GM21528 (cell line): ENCODE data around the gene XYLT1.
A peak's percentile ranks its signal among the peaks of the same experiment; 100 is the strongest.

Experiments used
- ATAC-seq: cut with Tn5 transposase; IDR thresholded peaks from one replicate; pipeline ENCODE4 v1.9.1; 2021; ENCODE audit warnings: mild to moderate bottlenecking, moderate library complexity; ENCODE audit not compliant: unreplicated experiment, low FRiP score

Gene XYLT1

DNA sequence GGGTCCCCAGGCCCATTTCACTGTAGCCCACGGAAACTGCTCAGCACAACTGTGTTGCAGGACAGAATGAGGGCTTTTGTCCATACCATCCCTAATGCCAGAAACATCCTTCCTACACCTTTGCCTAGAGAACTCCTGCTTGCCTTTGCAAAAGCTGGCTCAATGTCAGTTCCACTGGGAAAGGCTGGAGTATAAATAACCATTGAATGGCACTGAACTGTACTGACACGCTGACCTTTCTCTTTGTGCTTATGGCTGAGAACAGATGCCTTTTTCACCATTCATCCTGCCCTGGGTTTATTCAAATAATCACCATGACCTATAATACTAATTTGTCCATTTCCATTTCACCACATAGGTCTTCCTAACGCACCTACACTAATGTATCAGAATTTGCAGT is 300.3 kb downstream of the XYLT1 start:
- ATAC-seq = no peak

DNA sequence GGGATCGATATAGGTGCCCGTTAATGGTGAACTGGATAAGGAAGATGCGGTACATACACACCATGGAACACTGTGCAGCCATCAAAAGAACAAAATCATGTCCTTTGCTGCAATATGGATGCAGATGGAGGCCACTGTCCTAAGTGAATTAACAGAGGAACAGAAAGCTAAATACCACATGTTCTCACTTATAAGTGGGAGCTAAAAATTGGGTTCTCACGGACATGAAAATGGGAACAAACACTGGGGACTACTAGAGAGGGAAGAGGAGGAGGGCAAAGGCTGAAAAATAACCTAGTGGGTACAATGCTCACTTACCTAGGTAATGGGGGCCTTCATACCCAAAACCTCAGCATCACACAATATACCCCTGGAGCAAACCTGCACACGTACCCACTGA is 302.6 kb downstream of the XYLT1 start:
- ATAC-seq = no peak

- ATAC-seq = no peak
These were observed 304.7 kb downstream of the XYLT1 start for GRCh38 chr16:17166095-17166494.

DNA sequence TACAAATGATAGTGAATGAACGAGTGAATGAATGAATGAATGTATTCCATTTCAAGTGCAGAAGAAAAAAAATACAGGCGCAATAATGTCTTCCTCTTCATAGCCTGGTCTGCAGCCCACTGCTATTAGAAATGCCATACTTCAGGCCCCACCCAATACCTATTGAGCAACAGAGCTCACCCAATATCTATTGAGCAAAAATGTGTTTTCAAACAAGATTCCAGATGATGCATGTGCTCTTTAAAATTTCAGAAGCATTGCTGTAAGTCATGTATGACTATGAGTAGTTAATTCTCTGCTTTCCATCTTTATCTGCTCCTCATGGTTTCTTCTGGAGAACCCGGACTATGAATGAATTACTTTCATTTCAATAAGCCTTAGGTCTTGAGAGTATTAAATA is 308.2 kb downstream of the XYLT1 start:
- ATAC-seq = no peak

GRCh38 chr16:17160920-17161431 is 309.8 kb downstream of the XYLT1 start:
- no peak for ATAC-seq

DNA sequence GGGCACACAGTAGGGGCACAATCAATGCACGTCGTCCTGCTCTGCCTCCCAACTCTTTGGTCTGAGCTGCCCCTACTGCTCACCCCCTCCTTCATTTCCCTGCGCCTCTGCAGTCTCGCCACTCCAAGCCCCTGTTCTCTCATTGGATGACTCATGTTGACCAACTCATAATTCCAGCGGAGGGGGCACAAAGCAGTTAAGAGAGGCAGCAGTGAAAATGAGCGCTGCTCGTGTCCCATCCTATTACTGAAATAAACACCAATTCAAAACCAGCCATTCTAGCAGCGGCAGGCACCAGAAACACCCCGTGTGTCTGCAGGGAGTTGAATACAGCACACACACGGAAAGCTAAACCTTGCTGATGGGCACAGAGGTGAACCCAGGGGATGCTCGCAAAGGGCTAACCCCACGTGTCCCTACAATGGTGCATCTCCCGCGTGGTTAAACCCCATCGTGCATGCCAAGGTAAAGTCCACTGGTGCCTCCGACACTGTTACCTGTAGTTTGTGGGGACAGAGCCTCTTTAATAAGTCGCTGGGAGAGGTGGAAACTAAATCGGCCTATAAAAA is 310.4 kb downstream of the XYLT1 start:
- no peak for ATAC-seq

GRCh38 chr16:17159617-17160016 is 311.1 kb downstream of the XYLT1 start:
- no peak for ATAC-seq

- ATAC-seq = no peak
These were observed 314.8 kb downstream of the XYLT1 start for GRCh38 chr16:17155936-17156335.

GRCh38 chr16:17155485-17155884 is 315.3 kb downstream of the XYLT1 start:
- no peak for ATAC-seq

DNA sequence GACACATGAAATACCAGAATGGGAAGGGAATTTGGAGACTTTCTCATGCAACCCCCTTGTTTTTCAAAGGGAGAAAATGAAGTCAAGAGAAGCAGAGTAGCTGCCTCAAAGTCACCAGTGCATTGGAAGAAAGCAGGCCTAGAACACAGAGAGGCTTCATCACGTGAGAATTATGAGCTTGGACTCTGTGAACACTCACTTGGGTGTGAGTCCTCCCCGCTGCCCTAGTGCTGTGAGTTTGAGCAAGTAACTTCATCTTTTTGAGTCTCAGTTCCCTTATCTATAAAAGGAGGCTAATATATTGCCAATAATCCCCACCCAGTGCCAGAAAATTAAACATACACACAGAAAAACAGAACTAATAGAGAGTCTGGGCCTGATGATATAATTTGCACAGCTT is 315.8 kb downstream of the XYLT1 start:
- no peak for ATAC-seq

GRCh38 chr16:17152311-17152710 is 318.4 kb downstream of the XYLT1 start:
- no peak for ATAC-seq

DNA sequence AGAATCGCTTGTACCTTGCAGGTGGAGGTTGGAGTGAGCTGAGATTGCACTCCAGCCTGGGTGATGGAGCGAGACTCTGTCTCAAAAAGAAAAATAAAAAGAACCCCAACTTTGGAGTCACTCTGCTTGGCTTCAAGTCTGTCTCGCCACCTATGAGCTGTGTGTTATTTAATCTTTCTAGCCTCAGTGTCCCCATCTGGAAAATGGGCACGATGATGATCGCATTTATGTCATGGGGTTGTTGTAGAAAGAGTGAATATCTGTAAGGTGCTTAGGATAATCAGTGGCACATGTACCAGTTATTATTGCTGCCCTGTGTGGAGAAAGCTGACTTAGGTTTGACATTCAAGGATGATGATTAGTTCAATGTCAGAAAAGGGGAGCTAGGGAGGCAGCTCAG is 319.4 kb downstream of the XYLT1 start:
- no peak for ATAC-seq

DNA sequence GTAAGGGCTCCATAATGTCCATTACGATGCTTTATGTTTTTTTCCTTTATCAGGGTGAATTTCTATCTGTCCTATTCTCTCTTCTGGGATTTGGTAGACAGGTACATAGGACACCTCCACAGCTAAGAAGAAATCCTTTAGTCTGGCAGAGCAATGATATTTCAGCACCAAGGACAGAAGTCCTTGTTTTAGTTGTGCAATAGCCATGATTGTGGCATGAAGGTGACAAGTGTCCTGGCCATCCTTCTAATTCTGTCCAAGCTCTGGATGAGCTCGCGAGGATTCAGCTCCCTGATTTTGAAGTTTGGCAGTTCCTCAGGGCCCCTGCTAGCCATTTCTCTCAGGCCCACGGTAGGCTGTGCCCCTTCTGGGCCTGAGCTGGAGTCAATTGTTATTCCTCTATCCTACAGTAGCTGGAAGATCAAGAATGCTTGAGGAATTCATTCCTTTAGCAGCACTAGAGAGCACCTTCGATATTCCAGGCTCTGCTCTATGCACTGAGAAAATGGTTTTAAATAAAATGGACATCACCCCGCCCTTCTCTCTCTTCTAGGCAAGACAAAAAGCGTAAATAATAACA is 320.8 kb downstream of the XYLT1 start:
- ATAC-seq = no peak

- ATAC-seq = no peak
These were observed 322.8 kb downstream of the XYLT1 start for GRCh38 chr16:17147942-17148341.

DNA sequence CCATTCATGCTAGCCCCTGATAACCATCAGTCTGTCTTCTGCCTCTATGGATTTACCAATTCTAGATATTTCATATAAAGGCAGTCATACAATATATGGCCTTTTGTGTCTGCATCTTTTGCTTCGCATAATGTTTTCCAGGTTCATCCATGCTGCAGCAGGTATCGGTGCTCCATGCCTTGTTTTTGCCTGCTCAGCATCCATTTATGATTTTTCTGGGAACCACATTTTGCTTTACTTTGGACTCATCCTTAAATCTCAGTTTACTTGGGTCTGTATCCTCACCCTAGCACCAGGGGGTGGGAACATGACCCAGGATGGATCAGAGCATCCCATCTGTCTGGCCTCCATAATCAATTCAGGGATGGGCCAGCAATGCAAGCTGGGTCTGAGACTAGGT is 325.7 kb downstream of the XYLT1 start:
- ATAC-seq = no peak

DNA sequence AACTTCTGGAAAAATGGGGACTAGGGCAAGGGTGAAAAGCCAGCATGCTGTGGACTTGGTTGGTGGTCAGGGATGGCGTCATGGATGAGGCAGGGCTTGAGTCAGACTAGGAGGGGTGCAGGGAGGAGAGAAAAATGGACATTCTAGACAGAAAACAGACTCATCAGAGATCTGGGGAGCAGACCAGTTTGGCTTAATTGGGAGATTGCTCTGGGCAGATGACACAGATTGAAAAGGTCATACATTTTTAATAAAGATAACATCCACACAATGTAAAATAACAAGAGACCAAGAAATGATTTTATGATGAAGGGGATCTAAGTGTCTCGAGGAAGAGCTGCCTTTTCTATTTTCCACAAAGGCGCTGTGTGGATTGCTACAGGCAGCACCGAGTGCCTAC is 326.3 kb downstream of the XYLT1 start:
- no peak for ATAC-seq

GRCh38 chr16:17143546-17144419 is 327.0 kb downstream of the XYLT1 start:
- no peak for ATAC-seq

- ATAC-seq = no peak
These were observed 332.0 kb downstream of the XYLT1 start for GRCh38 chr16:17138801-17139200.

- ATAC-seq = no peak
These were observed 335.3 kb downstream of the XYLT1 start for GRCh38 chr16:17135439-17135838.

- ATAC-seq = peak; percentile 79
These were observed 336.2 kb downstream of the XYLT1 start for GRCh38 chr16:17134586-17134985.

- ATAC-seq = no peak
These were observed 336.9 kb downstream of the XYLT1 start for GRCh38 chr16:17133851-17134250.

DNA sequence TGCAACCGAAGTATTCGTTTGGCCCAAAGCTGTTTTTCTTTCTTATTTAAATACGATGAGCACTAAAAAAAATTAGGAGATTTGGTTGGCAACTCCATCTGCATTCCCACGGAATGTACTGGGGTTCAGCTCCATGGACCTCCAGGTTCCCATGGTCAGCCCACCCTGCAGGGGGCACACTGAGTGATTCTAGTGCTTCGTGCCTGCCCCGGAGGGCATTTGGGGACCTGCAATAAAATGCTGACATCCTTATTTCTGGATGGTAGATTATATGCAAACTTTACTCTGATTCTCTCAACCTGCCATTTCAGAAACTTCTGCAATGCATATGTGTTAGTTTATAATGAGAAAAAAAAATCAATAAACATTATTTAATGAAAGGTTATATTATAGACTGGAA is 339.4 kb downstream of the XYLT1 start:
- ATAC-seq = no peak
